ENCODE measurements around the gene GNPTG. TPM values are rescaled to one million over a fixed set of nuclear protein-coding genes. Genes with fewer than 3 reads are reported as not detected.

The GNPTG gene
- total and polyA plus RNA-seq, 9 of the 15 experiments (the other 6 are each of a cell fraction or from before 2014, with no cell fraction given), result 0.69 to 33.3 (median 13.6) TPM

- TF ChIP-seq ZNF197 (CRISPR knock-in tag; IDR thresholded peaks at IDR 0.05; ENCODE audit: low read depth) (no peak), MAZ (CRISPR knock-in tag; conservative IDR thresholded peaks at IDR 0.05 in 1 of 2, IDR thresholded peaks at IDR 0.05 in 1 of 2) (peak; percentile 67 to 73), CBX5 (IDR thresholded peaks at IDR 0.05; ENCODE audit: borderline replicate concordance, low read depth) (no peak), ZNF41 (CRISPR knock-in tag; conservative IDR thresholded peaks at IDR 0.05) (no peak), RBM25 (IDR thresholded peaks at IDR 0.05; ENCODE audit: low read depth, low read length, severe bottlenecking) (no peak), REST (IDR thresholded peaks at IDR 0.05; ENCODE audit: borderline replicate concordance) (peak; percentile 17; the same call in 1 of the 2 replicates), REST (CRISPR knock-in tag; IDR thresholded peaks at IDR 0.05; ENCODE audit: low read depth) (no peak), ZNF583 (CRISPR knock-in tag; IDR thresholded peaks at IDR 0.05) (no peak), GABPB2 (CRISPR knock-in tag; conservative IDR thresholded peaks at IDR 0.05) (no peak), NEUROD1 (IDR thresholded peaks at IDR 0.05; ENCODE audit: borderline replicate concordance, low read depth, low read length, partially characterized antibody) (peak; percentile 87), PTTG1 (tag; IDR thresholded peaks at IDR 0.05; ENCODE audit: low read depth) (no peak), C11orf30 (IDR thresholded peaks at IDR 0.05; ENCODE audit: low read depth) (peak; percentile 100)
- TF ChIP-seq, protein P1, sequence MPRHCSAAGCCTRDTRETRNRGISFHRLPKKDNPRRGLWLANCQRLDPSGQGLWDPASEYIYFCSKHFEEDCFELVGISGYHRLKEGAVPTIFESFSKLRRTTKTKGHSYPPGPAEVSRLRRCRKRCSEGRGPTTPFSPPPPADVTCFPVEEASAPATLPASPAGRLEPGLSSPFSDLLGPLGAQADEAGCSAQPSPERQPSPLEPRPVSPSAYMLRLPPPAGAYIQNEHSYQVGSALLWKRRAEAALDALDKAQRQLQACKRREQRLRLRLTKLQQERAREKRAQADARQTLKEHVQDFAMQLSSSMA (CRISPR knock-in tag; IDR thresholded peaks at IDR 0.05), result no peak
- TF ChIP-seq, protein P2, sequence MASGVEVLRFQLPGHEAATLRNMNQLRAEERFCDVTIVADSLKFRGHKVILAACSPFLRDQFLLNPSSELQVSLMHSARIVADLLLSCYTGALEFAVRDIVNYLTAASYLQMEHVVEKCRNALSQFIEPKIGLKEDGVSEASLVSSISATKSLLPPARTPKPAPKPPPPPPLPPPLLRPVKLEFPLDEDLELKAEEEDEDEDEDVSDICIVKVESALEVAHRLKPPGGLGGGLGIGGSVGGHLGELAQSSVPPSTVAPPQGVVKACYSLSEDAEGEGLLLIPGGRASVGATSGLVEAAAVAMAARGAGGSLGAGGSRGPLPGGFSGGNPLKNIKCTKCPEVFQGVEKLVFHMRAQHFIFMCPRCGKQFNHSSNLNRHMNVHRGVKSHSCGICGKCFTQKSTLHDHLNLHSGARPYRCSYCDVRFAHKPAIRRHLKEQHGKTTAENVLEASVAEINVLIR (CRISPR knock-in tag; IDR thresholded peaks at IDR 0.05), result no peak
- TF ChIP-seq, protein P3, sequence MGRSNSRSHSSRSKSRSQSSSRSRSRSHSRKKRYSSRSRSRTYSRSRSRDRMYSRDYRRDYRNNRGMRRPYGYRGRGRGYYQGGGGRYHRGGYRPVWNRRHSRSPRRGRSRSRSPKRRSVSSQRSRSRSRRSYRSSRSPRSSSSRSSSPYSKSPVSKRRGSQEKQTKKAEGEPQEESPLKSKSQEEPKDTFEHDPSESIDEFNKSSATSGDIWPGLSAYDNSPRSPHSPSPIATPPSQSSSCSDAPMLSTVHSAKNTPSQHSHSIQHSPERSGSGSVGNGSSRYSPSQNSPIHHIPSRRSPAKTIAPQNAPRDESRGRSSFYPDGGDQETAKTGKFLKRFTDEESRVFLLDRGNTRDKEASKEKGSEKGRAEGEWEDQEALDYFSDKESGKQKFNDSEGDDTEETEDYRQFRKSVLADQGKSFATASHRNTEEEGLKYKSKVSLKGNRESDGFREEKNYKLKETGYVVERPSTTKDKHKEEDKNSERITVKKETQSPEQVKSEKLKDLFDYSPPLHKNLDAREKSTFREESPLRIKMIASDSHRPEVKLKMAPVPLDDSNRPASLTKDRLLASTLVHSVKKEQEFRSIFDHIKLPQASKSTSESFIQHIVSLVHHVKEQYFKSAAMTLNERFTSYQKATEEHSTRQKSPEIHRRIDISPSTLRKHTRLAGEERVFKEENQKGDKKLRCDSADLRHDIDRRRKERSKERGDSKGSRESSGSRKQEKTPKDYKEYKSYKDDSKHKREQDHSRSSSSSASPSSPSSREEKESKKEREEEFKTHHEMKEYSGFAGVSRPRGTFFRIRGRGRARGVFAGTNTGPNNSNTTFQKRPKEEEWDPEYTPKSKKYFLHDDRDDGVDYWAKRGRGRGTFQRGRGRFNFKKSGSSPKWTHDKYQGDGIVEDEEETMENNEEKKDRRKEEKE (IDR thresholded peaks at IDR 0.05; ENCODE audit: borderline replicate concordance in 1 of 2, control insufficient read depth in 1 of 2, low read depth in 2 of 2, low read length in 1 of 2), result no peak
Measured at GRCh38 chr16:1378804-1379303, 27.1 kb downstream of the GNPTG start (continued).
